ENCODE results near the gene ZBTB20.

The ZBTB20 gene

DNA sequence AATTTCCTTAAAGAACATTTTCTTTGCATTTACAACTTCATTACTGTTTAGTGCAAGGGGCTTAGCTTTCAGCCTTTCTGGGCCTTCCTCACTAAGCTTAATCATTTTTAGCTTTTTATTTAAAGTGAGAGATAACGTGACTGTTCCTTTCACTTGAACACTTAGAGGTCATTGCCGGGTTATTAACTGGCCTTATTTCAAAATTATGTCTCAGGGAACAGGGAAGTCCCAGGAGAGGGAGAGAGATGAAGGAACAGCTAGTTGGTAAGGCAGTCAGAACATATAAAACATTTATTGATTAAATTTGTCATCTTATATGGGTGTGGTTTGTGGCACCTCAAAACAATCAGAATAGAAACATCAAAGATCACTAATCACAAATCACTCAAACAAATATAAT, 584.5 kb downstream of the ZBTB20 start:
- H3K9me3 ChIP-seq (ENCODE audit: insufficient read depth, low read length) = no peaks in the 10 kb centered on the region
- H3K27ac ChIP-seq (ENCODE audit: low read length) = no peak overlapping the region
- peaks cover 17% of the 10 kb centered on the region for H3K4me1 ChIP-seq (ENCODE audit: low read length)
- H3K4me2 ChIP-seq (ENCODE audit: low read length) = no peak overlapping the region
- TF ChIP-seq EZH2phosphoT487 (IDR thresholded peaks at IDR 0.05; ENCODE audit: low read depth) (no peak), CTCF (IDR thresholded peaks at IDR 0.05; ENCODE audit: low read depth, low read length) (no peak)
- H3K79me2 ChIP-seq (ENCODE audit: low read length) = no peaks in the 10 kb centered on the region
- no peak overlapping the region for H3K9ac ChIP-seq (ENCODE audit: low read length)
- no peak overlapping the region for H2AFZ ChIP-seq (ENCODE audit: low read depth, low read length)
- no peaks in the 10 kb centered on the region for H3K36me3 ChIP-seq (replicated peaks; ENCODE audit: low read depth, low read length)
- H3K4me3 ChIP-seq (ENCODE audit: low read length) = no peak overlapping the region
- no peaks in the 10 kb centered on the region for H3K27me3 ChIP-seq (ENCODE audit: low read depth, low read length)
- H4K20me1 ChIP-seq (ENCODE audit: insufficient read depth, low read length) = no peaks in the 10 kb centered on the region

DNA sequence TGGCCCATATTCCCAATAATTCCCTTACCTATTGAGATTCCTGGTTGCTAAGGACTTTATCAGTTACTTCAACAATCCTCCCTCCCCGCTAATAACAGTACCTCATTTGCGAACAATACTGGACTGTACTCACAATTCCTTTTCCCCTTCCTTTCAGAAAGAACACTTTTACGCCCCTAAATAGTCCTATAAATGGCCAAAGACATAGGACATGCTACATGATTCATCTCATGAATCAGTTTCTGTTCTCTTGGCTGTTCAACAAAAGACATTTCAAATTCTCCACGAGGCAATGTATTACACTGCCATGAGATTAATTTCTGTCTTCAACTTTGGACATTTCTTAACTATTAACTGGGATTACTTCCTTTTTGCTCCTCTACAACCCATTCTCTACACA, 588.8 kb downstream of the ZBTB20 start:
- H3K4me1 ChIP-seq (ENCODE audit: low read length) = no peaks in the 10 kb centered on the region
- H3K27me3 ChIP-seq (ENCODE audit: low read depth, low read length) = no peaks in the 10 kb centered on the region
- H3K27ac ChIP-seq (ENCODE audit: low read length) = no peak overlapping the region
- no peaks in the 10 kb centered on the region for H3K79me2 ChIP-seq (ENCODE audit: low read length)
- no peak overlapping the region for H3K4me3 ChIP-seq (ENCODE audit: low read length)
- no peak overlapping the region for H3K4me2 ChIP-seq (ENCODE audit: low read length)
- no peak overlapping the region for H3K9ac ChIP-seq (ENCODE audit: low read length)
- H3K9me3 ChIP-seq (ENCODE audit: insufficient read depth, low read length) = no peaks in the 10 kb centered on the region
- no peak for TF ChIP-seq CTCF (IDR thresholded peaks at IDR 0.05; ENCODE audit: low read depth, low read length)
- TF ChIP-seq EZH2phosphoT487 (IDR thresholded peaks at IDR 0.05; ENCODE audit: low read depth) = no peak
- H3K36me3 ChIP-seq (replicated peaks; ENCODE audit: low read depth, low read length) = no peaks in the 10 kb centered on the region
- no peak overlapping the region for H2AFZ ChIP-seq (ENCODE audit: low read depth, low read length)
- no peaks in the 10 kb centered on the region for H4K20me1 ChIP-seq (ENCODE audit: insufficient read depth, low read length)

GRCh38 chr3:114557791-114558190, 589.3 kb downstream of the ZBTB20 start:
- H3K4me1 ChIP-seq (ENCODE audit: low read length) = no peaks in the 10 kb centered on the region
- no peaks in the 10 kb centered on the region for H3K27me3 ChIP-seq (ENCODE audit: low read depth, low read length)
- no peaks in the 10 kb centered on the region for H3K79me2 ChIP-seq (ENCODE audit: low read length)
- no peaks in the 10 kb centered on the region for H4K20me1 ChIP-seq (ENCODE audit: insufficient read depth, low read length)
- no peak overlapping the region for H3K4me2 ChIP-seq (ENCODE audit: low read length)
- no peaks in the 10 kb centered on the region for H3K36me3 ChIP-seq (replicated peaks; ENCODE audit: low read depth, low read length)
- TF ChIP-seq EZH2phosphoT487 (IDR thresholded peaks at IDR 0.05; ENCODE audit: low read depth) (no peak), CTCF (IDR thresholded peaks at IDR 0.05; ENCODE audit: low read depth, low read length) (no peak)
- no peak overlapping the region for H3K4me3 ChIP-seq (ENCODE audit: low read length)
- no peak overlapping the region for H3K27ac ChIP-seq (ENCODE audit: low read length)
- H3K9me3 ChIP-seq (ENCODE audit: insufficient read depth, low read length) = no peaks in the 10 kb centered on the region
- H2AFZ ChIP-seq (ENCODE audit: low read depth, low read length) = no peak overlapping the region
- no peak overlapping the region for H3K9ac ChIP-seq (ENCODE audit: low read length)

GRCh38 chr3:114556657-114557213, 590.4 kb downstream of the ZBTB20 start:
- Histone ChIP-seq H3K79me2 (ENCODE audit: low read length) (no peaks in the 10 kb centered on the region), H4K20me1 (ENCODE audit: insufficient read depth, low read length) (no peaks in the 10 kb centered on the region), H3K4me3 (ENCODE audit: low read length) (no peak overlapping the region), H3K27me3 (ENCODE audit: low read depth, low read length) (no peaks in the 10 kb centered on the region), H3K4me2 (ENCODE audit: low read length) (no peak overlapping the region), H3K9ac (ENCODE audit: low read length) (no peak overlapping the region), H3K36me3 (replicated peaks; ENCODE audit: low read depth, low read length) (no peaks in the 10 kb centered on the region), H3K27ac (ENCODE audit: low read length) (no peak overlapping the region), H3K4me1 (ENCODE audit: low read length) (no peaks in the 10 kb centered on the region), H2AFZ (ENCODE audit: low read depth, low read length) (no peak overlapping the region), H3K9me3 (ENCODE audit: insufficient read depth, low read length) (no peaks in the 10 kb centered on the region)
- TF ChIP-seq EZH2phosphoT487 (IDR thresholded peaks at IDR 0.05; ENCODE audit: low read depth) = no peak
- TF ChIP-seq CTCF (IDR thresholded peaks at IDR 0.05; ENCODE audit: low read depth, low read length) = no peak

Data from OCI-LY3 (cell line).